ES-I3 (cell line): ENCODE data around the gene SUPT20H.
"Not testable (repeated sequence)": the region's sequence is repeated elsewhere in the genome, so short reads cannot be mapped to it uniquely, and the experiment has no call there.

Experiments used
- H3K36me3 ChIP-seq: 2 replicates; pipeline ENCODE4 v1.6.1; 2013; ENCODE audit warnings: mild to moderate bottlenecking, low read length, control low read depth, moderate library complexity; ENCODE audit not compliant: insufficient read depth
- H3K4me1 ChIP-seq: 2 replicates; pipeline ENCODE4 v1.6.1; 2013; ENCODE audit warnings: mild to moderate bottlenecking, control low read depth, low read length; ENCODE audit not compliant: insufficient read depth
- H3K9ac ChIP-seq: 2 replicates; pipeline ENCODE4 v1.6.1; 2013; ENCODE audit warnings: low read depth, mild to moderate bottlenecking, low read length, moderate library complexity
- H3K9me3 ChIP-seq: 2 replicates; pipeline ENCODE4 v1.6.1; 2013; ENCODE audit warnings: mild to moderate bottlenecking, low read length, moderate library complexity; ENCODE audit not compliant: control insufficient read depth, insufficient read depth

Gene SUPT20H

GRCh38 chr13:37053111-37053510 lies 6.4 kb downstream of the SUPT20H start:
- H3K36me3 ChIP-seq, H3K9me3 ChIP-seq, H3K4me1 ChIP-seq, H3K9ac ChIP-seq: not testable (repeated sequence)

GRCh38 chr13:37049810-37050209 lies 9.7 kb downstream of the SUPT20H start:
- Histone ChIP-seq H3K9me3 (no peaks in the 10 kb centered on the region), H3K9ac (no peak overlapping the region), H3K4me1 (no peaks in the 10 kb centered on the region), H3K36me3 (no peaks in the 10 kb centered on the region; the same call in 1 of the 2 replicates)

- Histone ChIP-seq H3K4me1 (no peaks in the 10 kb centered on the region), H3K36me3 (peaks cover 4% of the 10 kb centered on the region), H3K9me3 (no peaks in the 10 kb centered on the region), H3K9ac (no peak overlapping the region)
Observed at GRCh38 chr13:37047846-37048245, 11.6 kb downstream of the SUPT20H start.

- peaks cover 7% of the 10 kb centered on the region for H3K36me3 ChIP-seq
- no peaks in the 10 kb centered on the region for H3K4me1 ChIP-seq
- no peaks in the 10 kb centered on the region for H3K9me3 ChIP-seq
- no peak overlapping the region for H3K9ac ChIP-seq
Observed at GRCh38 chr13:37047032-37047431, 12.5 kb downstream of the SUPT20H start.

- H3K36me3 ChIP-seq: peaks cover 10% of the 10 kb centered on the region
- no peak overlapping the region for H3K9ac ChIP-seq
- no peaks in the 10 kb centered on the region for H3K4me1 ChIP-seq
Observed at GRCh38 chr13:37046062-37046461, 13.4 kb downstream of the SUPT20H start.

GRCh38 chr13:37040789-37041188 lies 18.7 kb downstream of the SUPT20H start:
- no peaks in the 10 kb centered on the region for H3K4me1 ChIP-seq
- no peaks in the 10 kb centered on the region for H3K9me3 ChIP-seq
- H3K36me3 ChIP-seq: peaks cover 26% of the 10 kb centered on the region
- H3K9ac ChIP-seq: no peak overlapping the region

More at GRCh38 chr13:37046062-37046461, 13.4 kb downstream of the SUPT20H start:
- no peaks in the 10 kb centered on the region for H3K9me3 ChIP-seq

- Histone ChIP-seq H3K9me3 (no peaks in the 10 kb centered on the region), H3K9ac (no peak overlapping the region), H3K4me1 (no peaks in the 10 kb centered on the region), H3K36me3 (peaks cover 26% of the 10 kb centered on the region)
Observed at GRCh38 chr13:37039896-37040295, 19.6 kb downstream of the SUPT20H start.

GRCh38 chr13:37037241-37037640 lies 22.2 kb downstream of the SUPT20H start:
- peaks cover 36% of the 10 kb centered on the region for H3K36me3 ChIP-seq

GRCh38 chr13:37029617-37030016 lies 29.9 kb downstream of the SUPT20H start:
- Histone ChIP-seq H3K9ac (no peak overlapping the region), H3K36me3 (peaks cover 21% of the 10 kb centered on the region), H3K9me3 (no peaks in the 10 kb centered on the region), H3K4me1 (no peaks in the 10 kb centered on the region)

More at GRCh38 chr13:37037241-37037640, 22.2 kb downstream of the SUPT20H start:
- Histone ChIP-seq H3K4me1 (no peaks in the 10 kb centered on the region), H3K9ac (no peak overlapping the region), H3K9me3 (no peaks in the 10 kb centered on the region)

- Histone ChIP-seq H3K9me3 (no peaks in the 10 kb centered on the region), H3K36me3 (peaks cover 17% of the 10 kb centered on the region), H3K9ac (no peak overlapping the region), H3K4me1 (no peaks in the 10 kb centered on the region)
Observed at GRCh38 chr13:37027639-37028038, 31.8 kb downstream of the SUPT20H start.

GRCh38 chr13:37026771-37027170 lies 32.7 kb downstream of the SUPT20H start:
- H3K4me1 ChIP-seq: no peaks in the 10 kb centered on the region
- H3K9me3 ChIP-seq: no peaks in the 10 kb centered on the region
- H3K36me3 ChIP-seq: peaks cover 15% of the 10 kb centered on the region
- H3K9ac ChIP-seq: no peak overlapping the region

GRCh38 chr13:37023871-37024270 lies 35.6 kb downstream of the SUPT20H start:
- no peak overlapping the region for H3K9ac ChIP-seq
- no peaks in the 10 kb centered on the region for H3K4me1 ChIP-seq
- no peaks in the 10 kb centered on the region for H3K9me3 ChIP-seq
- H3K36me3 ChIP-seq: peaks cover 16% of the 10 kb centered on the region

- no peaks in the 10 kb centered on the region for H3K9me3 ChIP-seq
- peaks cover 8% of the 10 kb centered on the region; the same call in 1 of the 2 replicates for H3K36me3 ChIP-seq
- no peak overlapping the region for H3K9ac ChIP-seq
- no peaks in the 10 kb centered on the region for H3K4me1 ChIP-seq
Observed at GRCh38 chr13:37014609-37015008, 44.9 kb downstream of the SUPT20H start.

GRCh38 chr13:37011788-37012187 lies 47.7 kb downstream of the SUPT20H start:
- no peak overlapping the region for H3K9ac ChIP-seq
- H3K36me3 ChIP-seq: peaks cover 15% of the 10 kb centered on the region
- H3K4me1 ChIP-seq: 0 out of 2 replicates have a peak, but pooled peaks cover 3% of the 10 kb centered on the region
- H3K9me3 ChIP-seq: no peaks in the 10 kb centered on the region

- no peaks in the 10 kb centered on the region for H3K9me3 ChIP-seq
- H3K9ac ChIP-seq: no peak overlapping the region
- H3K4me1 ChIP-seq: 0 out of 2 replicates have a peak, but pooled peaks cover 3% of the 10 kb centered on the region
- H3K36me3 ChIP-seq: peaks cover 19% of the 10 kb centered on the region
Observed at GRCh38 chr13:37011002-37011401, 48.5 kb downstream of the SUPT20H start.

GRCh38 chr13:37010424-37010823 lies 49.1 kb downstream of the SUPT20H start:
- Histone ChIP-seq H3K9me3 (no peaks in the 10 kb centered on the region), H3K9ac (no peak overlapping the region), H3K4me1 (0 out of 2 replicates have a peak, but pooled peaks cover 3% of the 10 kb centered on the region), H3K36me3 (peaks cover 24% of the 10 kb centered on the region)
